ENCODE data around the gene CHDH. TPM values are rescaled to one million over a fixed set of nuclear protein-coding genes. Genes with fewer than 3 reads are reported as not detected.

CHDH gene
- total RNA-seq = under 1 TPM; 0.29 to 0.39 TPM

DNA sequence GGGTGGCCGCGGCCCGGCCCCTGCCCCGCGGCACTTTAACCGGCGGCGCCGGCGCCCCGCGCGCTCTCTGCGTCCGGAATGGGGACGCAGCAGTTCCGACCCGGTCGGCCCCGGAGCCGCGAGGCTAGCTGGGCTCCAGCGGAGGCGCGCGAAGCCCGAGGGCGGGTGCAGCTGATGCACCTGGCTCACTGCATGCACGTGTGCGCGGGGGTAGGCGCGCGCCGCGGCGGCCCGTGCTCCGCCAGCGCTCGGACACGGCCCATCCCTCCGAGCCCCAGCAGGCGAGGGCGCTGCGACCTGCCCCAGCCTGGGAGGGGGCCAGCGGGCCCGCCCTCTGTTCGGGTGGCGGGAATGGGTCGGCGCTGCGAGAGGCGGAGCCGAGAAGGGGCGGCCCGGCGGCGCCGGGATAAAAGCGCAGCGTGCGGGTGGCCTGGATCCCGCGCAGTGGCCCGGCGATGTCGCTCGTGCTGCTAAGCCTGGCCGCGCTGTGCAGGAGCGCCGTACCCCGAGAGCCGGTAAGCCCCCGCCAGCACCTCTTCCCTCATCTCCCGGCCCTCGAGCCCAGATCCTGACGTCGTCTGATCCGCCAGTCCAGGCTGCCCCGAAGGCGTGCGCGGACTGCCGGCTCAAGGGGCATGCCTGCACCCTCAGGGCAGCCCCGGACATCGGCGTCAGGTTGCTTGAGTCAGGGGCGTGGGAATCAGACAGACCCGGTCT, at the start of gene CHDH, which contains the start of gene IL17RB:
CHDH (minus strand) TSS at position 286 of the 717 bp plus-strand sequence. CDS start 22,411 bp downstream, outside the sequence.
IL17RB (plus strand) TSS at position 435 of the 717 bp plus-strand sequence; CDS start at position 456, 21 bp downstream.
- Mint-ChIP-seq H3K4me1 (ENCODE audit: low read depth in 2 of 2) (no peaks in the 10 kb centered on the region), H3K36me3 (no peaks in the 10 kb centered on the region), H3K27me3 (peaks cover 38 to 42% of the 10 kb centered on the region in 2 donors), H3K4me3 (peak within 1 kb of the TSS; percentile 47), H3K27ac (no peak within 1 kb of the TSS), H3K9me3 (no peaks in the 10 kb centered on the region)
- ATAC-seq (peak; percentile 29 to 54), DNase-seq (ENCODE audit: low spot score) (no peak)

GRCh38 chr3:53892286-53892637, 46.0 kb upstream of the CHDH start:
- Mint-ChIP-seq H3K4me3 (peak overlapping the region; percentile 95), H3K4me1 (ENCODE audit: low read depth in 2 of 2) (peaks cover 43 to 48% of the 10 kb centered on the region in 2 donors), H3K27ac (peak overlapping the region; percentile 94 to 98), H3K36me3 (peaks cover 21% of the 10 kb centered on the region), H3K27me3 (peaks cover 12 to 26% of the 10 kb centered on the region in 2 donors), H3K9me3 (peaks cover 6% of the 10 kb centered on the region)
- ATAC-seq = no peak
- no peak for DNase-seq (ENCODE audit: low spot score)

DNA sequence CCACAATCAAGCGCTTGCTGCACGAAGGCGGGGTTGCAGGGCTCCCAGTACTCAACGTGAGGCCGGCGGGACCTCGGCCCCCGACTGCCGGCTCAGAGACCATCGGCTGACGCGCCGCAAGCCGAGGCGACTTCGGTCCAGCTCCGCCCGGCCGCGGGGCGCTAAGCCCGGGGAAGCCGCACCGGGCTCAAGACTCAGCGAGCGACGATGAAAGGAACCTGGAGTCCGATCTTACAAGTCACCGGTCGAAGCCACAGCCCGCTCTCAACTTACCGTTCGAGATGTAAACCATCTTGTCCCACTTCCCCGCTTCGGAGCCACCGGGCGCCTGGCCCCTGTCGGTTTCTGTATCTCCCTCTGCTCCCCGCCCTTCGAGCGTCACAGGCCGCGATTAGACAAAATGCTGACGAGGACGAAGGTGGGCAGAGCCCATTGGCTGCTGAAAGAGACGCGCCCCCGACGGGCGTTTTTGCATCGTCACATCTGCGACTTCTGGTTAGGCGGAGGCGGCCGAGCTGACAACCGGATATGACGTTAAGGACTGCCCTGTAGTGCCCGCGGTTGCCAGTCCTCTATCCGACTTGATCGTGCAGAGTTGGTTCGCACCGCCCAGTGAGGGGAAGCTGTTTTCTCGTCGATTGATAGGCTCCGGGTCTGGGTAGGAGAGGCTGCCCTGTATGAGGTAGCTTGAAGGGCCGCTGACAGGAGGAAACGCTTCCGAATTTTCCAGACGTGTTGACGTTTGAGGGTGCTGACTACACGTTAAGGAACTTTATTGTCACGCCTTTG, 45.5 kb upstream of the CHDH start, which contains the start of gene SELENOK:
SELENOK (minus strand) TSS at position 363 of the 789 bp plus-strand sequence.
- Mint-ChIP-seq H3K9me3 (peaks cover 6% of the 10 kb centered on the region), H3K36me3 (peaks cover 21% of the 10 kb centered on the region), H3K4me1 (ENCODE audit: low read depth in 2 of 2) (peaks cover 43 to 48% of the 10 kb centered on the region in 2 donors), H3K27ac (peak within 1 kb of the TSS; percentile 94 to 98), H3K4me3 (peak within 1 kb of the TSS; percentile 95), H3K27me3 (peaks cover 9 to 20% of the 10 kb centered on the region in 2 donors)
- ATAC-seq (peak; percentile 97 to 99), DNase-seq (ENCODE audit: low spot score) (peak; percentile 98)

- ATAC-seq (no peak), DNase-seq (ENCODE audit: low spot score) (no peak)
- H3K27ac Mint-ChIP-seq = peak overlapping the region; percentile 94 to 98
- H3K4me3 Mint-ChIP-seq = peak overlapping the region; percentile 95
- H3K27me3 Mint-ChIP-seq = peaks cover 9 to 15% of the 10 kb centered on the region in 2 donors
- H3K9me3 Mint-ChIP-seq = peaks cover 6% of the 10 kb centered on the region
- H3K4me1 Mint-ChIP-seq (ENCODE audit: low read depth in 2 of 2) = peaks cover 43 to 48% of the 10 kb centered on the region in 2 donors
- peaks cover 21% of the 10 kb centered on the region for H3K36me3 Mint-ChIP-seq
These were observed 44.7 kb upstream of the CHDH start for GRCh38 chr3:53890726-53891475.

DNA sequence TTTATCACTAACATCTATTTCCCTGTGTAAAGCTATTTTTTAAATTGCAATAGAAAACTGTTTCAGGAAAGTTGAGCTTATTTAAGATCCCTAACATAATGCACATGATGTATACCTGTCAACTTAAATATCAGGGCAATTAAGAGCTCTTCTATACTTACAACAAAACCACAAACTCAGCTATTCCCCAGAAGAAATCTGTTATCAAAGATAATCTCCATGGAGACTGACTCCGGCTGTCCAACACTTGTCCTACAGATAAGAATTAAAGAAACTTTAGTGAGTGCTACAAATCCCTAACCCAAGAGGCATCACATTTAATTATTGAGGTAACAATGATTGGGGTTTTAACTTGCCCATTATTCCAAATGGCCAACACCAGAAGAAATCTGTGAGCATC, 42.0 kb upstream of the CHDH start:
- H3K27ac Mint-ChIP-seq = no peak overlapping the region
- peak overlapping the region; percentile 30 for H3K4me3 Mint-ChIP-seq

DNA sequence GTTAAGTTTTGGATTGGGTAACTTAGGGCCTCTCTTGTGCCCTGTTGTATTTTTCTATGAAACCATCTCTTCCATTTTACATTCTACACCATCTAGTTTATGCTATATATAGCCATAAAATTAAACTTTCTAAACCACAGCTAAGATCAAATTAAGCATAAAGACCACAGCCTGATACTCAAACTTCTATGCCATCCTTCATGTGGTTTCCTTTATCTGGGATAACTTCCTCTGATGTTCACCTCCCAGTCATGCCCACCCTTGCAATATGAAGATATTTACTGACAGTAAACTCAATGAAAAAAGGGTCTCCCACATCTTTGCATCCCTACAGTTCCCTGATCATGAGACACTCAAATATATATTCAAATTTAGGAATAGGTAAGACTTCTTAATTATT, 41.2 kb upstream of the CHDH start:
- peaks cover 21% of the 10 kb centered on the region for H3K36me3 Mint-ChIP-seq
- DNase-seq (ENCODE audit: low spot score) = no peak
- no peaks in the 10 kb centered on the region for H3K9me3 Mint-ChIP-seq
- no peak for ATAC-seq
- H3K4me3 Mint-ChIP-seq = no peak overlapping the region
- H3K27me3 Mint-ChIP-seq = no peaks in the 10 kb centered on the region
- peaks cover 46 to 47% of the 10 kb centered on the region in 2 donors for H3K4me1 Mint-ChIP-seq (ENCODE audit: low read depth in 2 of 2)
- peak overlapping the region in 1 of 2 donors; percentile 21 for H3K27ac Mint-ChIP-seq

More for the DNA sequence above, 42.0 kb upstream of the CHDH start:
- Mint-ChIP-seq H3K9me3 (peaks cover 4% of the 10 kb centered on the region), H3K4me1 (ENCODE audit: low read depth in 2 of 2) (peaks cover 43 to 47% of the 10 kb centered on the region in 2 donors), H3K27me3 (peaks cover 0 to under 1% of the 10 kb centered on the region in 2 donors), H3K36me3 (peaks cover 16% of the 10 kb centered on the region)
- no peak for DNase-seq (ENCODE audit: low spot score)
- no peak for ATAC-seq

DNA sequence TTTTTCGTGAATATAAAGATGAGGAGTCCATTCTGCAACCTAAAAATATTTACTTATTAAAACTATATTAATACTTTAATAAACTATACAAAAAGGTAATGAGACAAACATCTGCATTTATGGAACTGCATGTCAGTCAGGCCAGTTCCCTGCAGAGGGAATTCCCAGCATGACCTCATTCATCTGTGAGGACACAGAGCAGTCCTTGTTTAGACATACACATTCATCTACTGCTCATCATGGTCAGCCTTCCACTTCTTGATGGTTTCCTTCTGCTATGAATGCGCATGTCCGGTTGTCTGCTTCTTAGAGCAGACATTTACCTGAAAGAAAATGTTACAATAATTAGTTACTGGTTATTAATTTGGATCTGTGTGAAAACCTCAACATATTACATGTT, 39.0 kb upstream of the CHDH start:
- peaks cover 21% of the 10 kb centered on the region for H3K36me3 Mint-ChIP-seq

DNA sequence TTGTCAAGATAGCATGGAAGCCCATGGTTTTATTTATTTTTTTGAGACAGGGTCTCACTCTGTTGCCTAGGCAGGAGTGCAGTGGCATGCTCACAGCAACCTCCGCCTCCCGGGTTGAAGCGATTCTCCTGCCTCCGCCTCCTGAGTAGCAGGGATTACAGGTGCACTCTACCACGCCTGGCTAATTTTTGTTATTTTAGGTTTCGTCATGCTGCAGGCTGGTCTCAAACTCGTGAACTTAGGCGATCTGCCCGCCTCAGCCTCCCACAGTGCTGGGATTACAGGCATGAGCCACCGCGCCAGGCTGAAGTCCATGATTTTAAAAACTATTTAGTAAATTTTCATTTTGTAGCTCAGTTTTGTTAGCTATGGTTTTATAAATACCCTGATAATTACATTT, 38.4 kb upstream of the CHDH start:
- H3K9me3 Mint-ChIP-seq = no peaks in the 10 kb centered on the region
- H3K36me3 Mint-ChIP-seq = peaks cover 26% of the 10 kb centered on the region

More for the DNA sequence above, 39.0 kb upstream of the CHDH start:
- DNase-seq (ENCODE audit: low spot score) (no peak), ATAC-seq (no peak)
- Mint-ChIP-seq H3K4me3 (no peak overlapping the region), H3K27me3 (no peaks in the 10 kb centered on the region), H3K27ac (no peak overlapping the region), H3K9me3 (no peaks in the 10 kb centered on the region), H3K4me1 (ENCODE audit: low read depth in 2 of 2) (peaks cover 43% of the 10 kb centered on the region in 2 donors)

DNA sequence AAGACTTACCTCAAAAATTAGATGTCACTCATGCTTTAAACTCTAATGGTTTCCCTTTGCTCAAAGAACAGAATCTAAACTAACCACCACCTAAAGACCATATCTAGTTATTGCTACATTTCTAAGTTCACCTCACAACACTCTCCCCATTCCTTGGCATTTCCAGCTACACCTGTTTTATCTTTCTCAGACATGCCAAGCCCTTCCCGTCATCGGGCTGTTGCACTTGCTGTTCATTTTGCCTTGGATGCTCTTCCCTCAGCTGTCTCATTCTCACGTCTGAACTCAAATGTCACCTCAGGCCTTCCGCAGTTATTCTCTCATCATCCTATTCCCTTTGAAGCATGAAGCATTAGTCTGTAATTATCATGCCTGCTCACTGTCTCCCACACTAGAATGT, 36.8 kb upstream of the CHDH start:
- H3K4me1 Mint-ChIP-seq (ENCODE audit: low read depth in 2 of 2) = peaks cover 32 to 33% of the 10 kb centered on the region in 2 donors
- peak overlapping the region; percentile 96 for H3K4me3 Mint-ChIP-seq
- peak overlapping the region; percentile 55 to 89 for H3K27ac Mint-ChIP-seq

More for the DNA sequence above, 38.4 kb upstream of the CHDH start:
- Mint-ChIP-seq H3K4me3 (no peak overlapping the region), H3K4me1 (ENCODE audit: low read depth in 2 of 2) (peaks cover 40 to 43% of the 10 kb centered on the region in 2 donors), H3K27me3 (no peaks in the 10 kb centered on the region), H3K27ac (no peak overlapping the region)
- ATAC-seq (no peak), DNase-seq (ENCODE audit: low spot score) (no peak)

GRCh38 chr3:53881691-53882593, 35.7 kb upstream of the CHDH start, which contains the start of gene ACTR8:
ACTR8 (minus strand) TSS chr3:53882152; CDS start chr3:53882101, 51 bp downstream.
- Mint-ChIP-seq H3K4me1 (ENCODE audit: low read depth in 2 of 2) (peaks cover 28 to 31% of the 10 kb centered on the region in 2 donors), H3K27me3 (no peaks in the 10 kb centered on the region), H3K4me3 (peak within 1 kb of the TSS; percentile 96), H3K9me3 (no peaks in the 10 kb centered on the region), H3K36me3 (peaks cover 33% of the 10 kb centered on the region), H3K27ac (peak within 1 kb of the TSS; percentile 55 to 89)
- ATAC-seq (peak; percentile 95 to 96), DNase-seq (ENCODE audit: low spot score) (peak; percentile 92)

More for the DNA sequence above, 36.8 kb upstream of the CHDH start:
- H3K9me3 Mint-ChIP-seq = no peaks in the 10 kb centered on the region
- DNase-seq (ENCODE audit: low spot score) (no peak), ATAC-seq (no peak)
- peaks cover 28% of the 10 kb centered on the region for H3K36me3 Mint-ChIP-seq
- H3K27me3 Mint-ChIP-seq = no peaks in the 10 kb centered on the region

DNA sequence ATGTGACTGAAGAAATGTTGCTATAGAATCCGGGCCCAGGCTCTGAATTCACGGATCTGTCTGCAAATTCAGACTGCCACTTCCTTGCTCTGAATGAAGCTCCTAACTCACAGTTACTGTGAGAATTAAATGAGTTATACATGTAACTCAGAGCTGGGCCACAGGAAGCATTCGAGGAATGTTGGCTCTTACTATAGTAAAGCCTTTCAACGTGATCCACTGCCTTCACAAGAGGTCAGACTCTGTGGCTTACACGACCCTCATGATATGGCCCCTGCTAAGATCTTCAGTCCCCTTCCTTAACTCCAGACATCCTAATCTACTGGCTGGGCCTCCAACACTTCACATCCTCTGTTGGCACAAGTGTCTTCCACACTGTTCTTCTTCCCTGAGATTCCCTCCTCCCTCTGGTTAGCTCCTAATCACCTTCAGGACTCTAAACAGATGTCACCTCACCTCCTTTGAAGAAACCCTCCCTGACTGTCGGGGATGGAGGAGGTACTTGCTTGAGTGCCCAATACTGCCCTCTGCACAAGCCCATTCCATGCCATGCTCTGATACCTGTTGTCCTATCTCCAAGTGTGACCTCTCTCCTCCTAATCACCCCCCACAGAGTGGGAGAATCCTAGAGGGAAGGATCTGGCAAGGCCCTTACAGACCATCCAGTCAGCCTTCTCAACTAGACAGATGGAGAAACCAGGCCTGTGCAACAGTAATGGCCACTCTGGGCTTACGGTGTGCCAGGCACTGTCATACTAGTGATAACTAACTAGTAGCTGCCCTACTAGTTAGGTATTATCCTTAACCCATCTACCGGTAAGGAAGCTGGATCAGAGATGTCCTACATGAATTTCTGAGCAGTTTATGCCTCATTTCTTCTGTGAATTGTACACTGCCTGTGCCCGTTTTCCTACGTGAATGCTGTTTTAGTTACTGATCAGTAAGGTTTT, 34.5 kb upstream of the CHDH start:
- Mint-ChIP-seq H3K9me3 (no peaks in the 10 kb centered on the region), H3K36me3 (peaks cover 41% of the 10 kb centered on the region)

More for the DNA sequence above, 34.5 kb upstream of the CHDH start:
- Mint-ChIP-seq H3K27ac (peak overlapping the region; percentile 55 to 89), H3K4me3 (peak overlapping the region; percentile 96), H3K27me3 (no peaks in the 10 kb centered on the region), H3K4me1 (ENCODE audit: low read depth in 2 of 2) (peaks cover 28 to 31% of the 10 kb centered on the region in 2 donors)
- ATAC-seq (no peak), DNase-seq (ENCODE audit: low spot score) (no peak)

Data from natural killer cell treated with Interleukin-12 subunit alpha and Interleukin-12 subunit beta and Interleukin-15 and Interleukin-18, amount 100 ng/mL, for 72 hours (primary cell).